ENCODE results near the gene SAMD4B.

DNA sequence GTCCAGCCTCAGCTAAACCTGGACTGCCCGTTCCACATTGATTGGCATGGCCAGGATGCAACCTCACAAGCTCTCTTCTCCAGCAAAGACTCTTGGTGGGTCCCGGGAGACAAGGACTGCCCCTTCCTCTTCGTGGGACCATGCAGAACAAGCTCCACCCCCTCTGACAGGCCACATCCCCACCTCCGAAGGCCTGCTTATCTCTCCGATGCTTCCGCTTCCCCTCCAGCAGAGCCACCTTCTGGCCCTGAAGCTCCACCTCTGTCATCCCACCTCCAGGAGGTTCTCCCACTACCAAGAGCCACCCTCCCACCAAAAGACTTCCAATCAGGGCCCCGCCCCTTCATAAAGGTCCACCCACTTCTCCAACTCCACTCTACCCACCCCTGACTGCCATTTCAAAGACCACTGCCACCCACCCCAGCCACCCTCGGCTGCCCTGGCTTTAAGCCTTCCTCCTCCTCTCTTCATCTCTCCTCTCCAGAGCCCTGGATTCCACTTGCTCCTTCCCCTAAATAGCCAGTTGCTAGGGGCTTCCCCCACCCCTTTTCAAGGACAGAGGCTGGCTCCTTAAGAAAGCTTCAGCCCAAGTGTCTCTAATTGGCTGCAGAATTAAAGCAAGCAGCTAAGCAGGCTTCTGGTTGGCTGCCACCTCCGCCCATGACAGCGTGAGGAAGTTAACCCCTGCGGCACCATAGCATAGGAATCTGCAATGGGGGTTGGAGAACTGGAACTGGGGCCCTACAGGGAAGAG, 31.5 kb upstream of the SAMD4B start:
- TF ChIP-seq, protein P1, sequence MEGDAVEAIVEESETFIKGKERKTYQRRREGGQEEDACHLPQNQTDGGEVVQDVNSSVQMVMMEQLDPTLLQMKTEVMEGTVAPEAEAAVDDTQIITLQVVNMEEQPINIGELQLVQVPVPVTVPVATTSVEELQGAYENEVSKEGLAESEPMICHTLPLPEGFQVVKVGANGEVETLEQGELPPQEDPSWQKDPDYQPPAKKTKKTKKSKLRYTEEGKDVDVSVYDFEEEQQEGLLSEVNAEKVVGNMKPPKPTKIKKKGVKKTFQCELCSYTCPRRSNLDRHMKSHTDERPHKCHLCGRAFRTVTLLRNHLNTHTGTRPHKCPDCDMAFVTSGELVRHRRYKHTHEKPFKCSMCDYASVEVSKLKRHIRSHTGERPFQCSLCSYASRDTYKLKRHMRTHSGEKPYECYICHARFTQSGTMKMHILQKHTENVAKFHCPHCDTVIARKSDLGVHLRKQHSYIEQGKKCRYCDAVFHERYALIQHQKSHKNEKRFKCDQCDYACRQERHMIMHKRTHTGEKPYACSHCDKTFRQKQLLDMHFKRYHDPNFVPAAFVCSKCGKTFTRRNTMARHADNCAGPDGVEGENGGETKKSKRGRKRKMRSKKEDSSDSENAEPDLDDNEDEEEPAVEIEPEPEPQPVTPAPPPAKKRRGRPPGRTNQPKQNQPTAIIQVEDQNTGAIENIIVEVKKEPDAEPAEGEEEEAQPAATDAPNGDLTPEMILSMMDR (IDR thresholded peaks at IDR 0.05), result no peak
- TF ChIP-seq EP300 (IDR thresholded peaks at IDR 0.05) (no peak), POLR2A (IDR thresholded peaks at IDR 0.05) (no peak)
